A549 treated with CORT108297 at 1 μM for 4 hours (cell line): ENCODE results near the gene UNC119B. TPM values are rescaled to one million over a fixed set of nuclear protein-coding genes. Genes with fewer than 3 reads are reported as not detected.

Source experiments
- total RNA-seq: library from RNA; stranded (reverse); fragments of 200-300 nt; extraction: Qiagen RNA extraction; gene quantifications from 5 replicates; pipeline ENCODE4 v1.2.3, GENCODE V29; 2022

UNC119B gene
- total RNA-seq: 25.0 to 31.6 TPM (median 28.8 TPM) in 5 replicates

GRCh38 chr12:120710031-120710804 is at the start of gene UNC119B:
Gene UNC119B, plus strand, starts transcription at chr12:120710458. Its CDS starts 17 bp downstream, at chr12:120710475.

GRCh38 chr12:120686690-120687577 is 23.3 kb upstream of the UNC119B start, which contains the start of gene MLEC:
Gene MLEC, plus strand, starts transcription at chr12:120687149. Its CDS starts 148 bp downstream, at chr12:120687297.

GRCh38 chr12:120725659-120726509 is 15.6 kb downstream of the UNC119B start, which contains the start of gene ACADS:
Gene ACADS, plus strand, starts transcription at chr12:120725826. Its CDS starts 60 bp downstream, at chr12:120725886.

Other genes starting within 250 kb of the UNC119B start
- gene SRSF9, start 240.7 kb upstream of the UNC119B start, total RNA-seq: 181 to 225 TPM (median 215 TPM) in 5 replicates
- 628 to 767 TPM (median 649 TPM) in 5 replicates for gene DYNLL1, start 214.3 kb upstream of the UNC119B start, total RNA-seq
- 27.2 to 30.9 TPM (median 27.9 TPM) in 5 replicates for gene COQ5, start 181.3 kb upstream of the UNC119B start, total RNA-seq
- gene RNF10, start 176.1 kb upstream of the UNC119B start, total RNA-seq: 99.3 to 116 TPM (median 102 TPM) in 5 replicates
- 50.7 to 58.4 TPM (median 51.9 TPM) in 5 replicates for gene POP5, start 129.1 kb upstream of the UNC119B start, total RNA-seq
- 0.08 to 0.28 TPM (median 0.25 TPM) in 5 replicates for gene CABP1, start 69.8 kb upstream of the UNC119B start, total RNA-seq
- 82.8 to 102 TPM (median 87.8 TPM) in 5 replicates for gene MLEC, start 23.3 kb upstream of the UNC119B start, total RNA-seq
- 8.4 to 11.5 TPM (median 11.4 TPM) in 5 replicates for gene ACADS, start 15.4 kb downstream of the UNC119B start, total RNA-seq
- 36.5 to 55.2 TPM (median 48.7 TPM) in 5 replicates for gene SPPL3, start 193.9 kb downstream of the UNC119B start, total RNA-seq